Umbilical cord (tissue), 2 donors: Measurements from ENCODE around the gene VPS26C. TPM values are rescaled to one million over a fixed set of nuclear protein-coding genes. Genes with fewer than 3 reads are reported as not detected.

ENCODE experiments used
- DNase-seq: peaks from one replicate; pipeline ENCODE4 v3.0.0-alpha.2; 2015; ENCODE audit warnings: low spot score
- total RNA-seq: library from RNA; depleted of rRNA; stranded (reverse); fragments of >200 nt; gene quantifications from one replicate; pipeline ENCODE4 v1.2.3, GENCODE V29; 2014; ENCODE audit warnings: low replicate concordance; ENCODE audit not compliant: insufficient read depth

Gene VPS26C
- total RNA-seq, 1 donor from 2014 or later = 83.5 TPM

DNA sequence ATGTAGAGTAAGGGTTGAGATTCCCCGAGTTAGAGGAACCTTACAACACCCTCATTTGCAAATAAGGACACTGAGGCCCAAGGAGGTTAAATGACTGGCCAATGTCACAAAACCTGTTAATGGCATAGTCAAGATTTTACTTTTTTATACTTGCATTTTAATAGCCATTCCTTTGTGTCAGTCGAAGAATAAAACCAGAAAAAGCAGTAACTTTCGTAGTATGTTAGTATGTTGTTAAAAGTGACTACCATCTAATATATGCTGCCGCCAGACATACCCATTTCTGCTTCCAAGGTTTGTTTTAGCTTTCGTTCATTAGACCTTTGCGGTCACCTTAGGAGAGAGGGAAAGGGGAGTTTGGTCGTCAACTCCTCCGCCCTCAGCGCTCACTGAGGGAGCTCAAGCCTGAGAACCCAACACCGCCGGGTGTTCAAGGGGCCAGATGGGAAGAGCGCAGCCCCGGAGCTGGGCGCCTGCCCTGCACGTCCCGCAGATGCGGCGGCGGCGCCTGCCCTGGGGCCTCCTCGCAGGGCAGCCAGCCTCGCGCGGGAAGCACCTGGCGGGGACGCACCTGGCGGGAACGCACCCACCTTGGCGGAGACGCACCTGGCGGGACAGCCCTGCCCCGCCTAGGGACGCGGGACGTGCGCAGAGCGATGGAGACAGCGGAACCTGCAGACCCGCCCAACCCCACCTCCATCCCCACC is 466 bp downstream of the VPS26C start:
- DNase-seq = peak; percentile 43

DNA sequence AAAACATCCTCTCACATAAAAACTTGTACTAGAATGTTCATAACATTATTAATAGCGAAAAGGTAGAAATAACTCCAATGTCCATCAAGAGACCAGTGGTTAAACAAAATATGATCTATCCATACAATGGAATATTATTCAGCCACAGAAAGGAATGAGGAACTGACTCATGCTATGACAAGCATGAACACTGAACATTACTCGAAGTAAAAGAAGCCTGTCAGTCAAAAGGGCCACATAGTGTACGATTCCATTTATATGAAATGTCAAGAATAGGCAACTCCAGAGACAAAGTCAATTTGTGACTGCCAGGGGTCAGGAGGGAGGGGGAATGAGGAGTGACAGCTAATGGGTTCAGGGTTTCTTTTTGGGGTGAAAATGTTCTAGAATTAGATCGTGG is 2.3 kb downstream of the VPS26C start:
- no peak for DNase-seq

DNA sequence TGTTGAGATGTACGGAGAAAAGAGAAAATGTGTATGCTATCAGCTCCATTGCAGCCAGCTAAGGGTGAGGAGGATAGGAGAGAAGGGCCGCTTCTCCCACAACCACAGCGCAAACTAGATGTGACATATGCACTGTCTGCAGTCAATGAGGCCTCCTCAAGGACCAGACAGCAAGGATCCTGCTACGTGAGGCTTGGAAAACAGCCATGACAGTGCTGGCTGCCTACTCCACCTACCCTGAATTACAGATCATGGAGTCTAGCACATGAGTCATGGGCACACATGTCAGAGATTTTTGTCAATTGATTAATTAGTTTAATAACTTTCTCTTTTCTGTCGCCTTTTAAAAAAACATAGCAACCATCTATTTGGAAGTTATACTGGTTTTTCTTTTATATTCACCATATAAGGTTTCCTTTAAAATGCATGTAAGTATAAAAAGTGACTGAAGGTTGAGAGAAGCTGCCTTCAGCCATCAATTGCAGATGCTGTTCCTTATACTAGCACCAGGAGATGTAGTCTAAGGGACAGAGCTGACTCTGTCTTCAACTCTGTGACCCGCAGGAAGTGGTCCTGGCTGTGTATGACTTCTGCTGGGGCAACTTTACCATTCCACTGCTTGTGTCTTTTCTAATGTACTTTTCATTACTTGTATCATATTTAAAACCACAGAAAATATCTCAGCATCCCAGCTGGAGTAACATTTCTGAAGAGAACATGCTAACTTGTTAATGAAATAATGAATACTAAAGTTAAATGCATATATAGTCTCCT is 3.1 kb downstream of the VPS26C start:
- DNase-seq = no peak

- DNase-seq = no peak
These were observed 7.7 kb downstream of the VPS26C start for GRCh38 chr21:37259426-37259825.

DNA sequence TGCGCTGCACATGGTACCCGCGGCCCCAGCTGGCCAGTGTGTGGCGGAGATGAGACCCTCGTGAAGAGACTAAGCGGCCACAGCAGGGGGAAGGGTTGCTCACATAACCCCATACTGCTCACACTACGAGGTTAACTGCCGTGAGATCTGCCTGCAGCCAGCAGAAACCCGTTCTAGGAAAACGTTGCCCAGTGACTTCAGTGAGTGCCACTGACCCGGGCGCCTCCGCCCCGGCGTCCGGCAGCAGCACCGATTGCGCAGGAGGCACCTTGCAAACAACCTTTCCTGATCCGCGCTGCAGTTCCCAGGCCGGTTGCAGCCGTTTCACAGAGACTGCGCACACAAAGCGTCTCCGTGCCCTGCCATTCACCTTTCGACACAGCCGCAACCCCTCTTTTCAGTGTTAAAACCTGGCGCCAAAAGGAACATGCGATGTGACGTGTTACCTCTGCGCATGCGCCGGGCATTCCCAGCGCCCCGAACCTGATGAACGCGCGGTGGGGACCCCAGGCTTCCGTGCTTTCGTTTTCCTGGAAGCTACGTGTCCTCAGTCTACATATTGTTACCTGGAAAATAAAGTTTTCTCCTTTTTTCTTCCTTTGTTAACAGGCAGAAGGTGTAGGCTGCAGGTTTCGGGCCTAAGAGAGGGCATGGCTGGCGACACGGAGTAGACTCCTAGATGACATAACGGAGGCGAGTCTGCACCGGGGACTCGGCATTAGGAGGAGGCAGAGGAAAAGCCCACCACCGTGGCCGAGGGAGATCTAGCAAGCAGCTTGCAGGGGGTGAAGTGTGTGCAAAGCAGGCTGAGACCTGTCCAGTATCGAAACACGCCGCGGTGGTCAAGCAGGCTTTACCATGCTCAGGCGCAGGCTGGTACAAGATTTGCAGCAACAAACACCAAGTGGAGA is 8.9 kb downstream of the VPS26C start:
- DNase-seq = peak; percentile 78

DNA sequence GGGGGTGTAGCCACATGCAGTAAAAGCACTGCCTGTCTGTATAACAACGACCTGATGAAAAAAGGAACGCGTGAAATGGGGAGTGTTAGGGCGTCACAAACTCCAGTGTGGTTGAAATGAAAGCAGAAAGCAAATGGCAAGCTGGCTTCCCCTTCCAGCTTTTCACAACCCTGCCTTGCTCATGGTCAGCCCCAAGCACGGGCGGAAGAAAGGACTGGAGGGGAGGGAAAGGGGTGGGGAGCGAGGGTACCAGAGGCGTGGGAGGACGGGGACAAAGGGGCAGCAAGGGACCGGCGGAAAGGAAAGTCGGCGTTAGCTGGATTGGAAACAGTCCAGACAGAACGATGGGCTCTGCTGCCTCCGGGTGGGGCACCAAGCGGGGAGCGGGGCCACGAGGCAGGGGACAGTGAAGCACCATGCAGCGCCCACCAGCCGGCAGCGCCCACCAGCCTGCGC is 9.6 kb downstream of the VPS26C start:
- DNase-seq = peak; percentile 38

DNA sequence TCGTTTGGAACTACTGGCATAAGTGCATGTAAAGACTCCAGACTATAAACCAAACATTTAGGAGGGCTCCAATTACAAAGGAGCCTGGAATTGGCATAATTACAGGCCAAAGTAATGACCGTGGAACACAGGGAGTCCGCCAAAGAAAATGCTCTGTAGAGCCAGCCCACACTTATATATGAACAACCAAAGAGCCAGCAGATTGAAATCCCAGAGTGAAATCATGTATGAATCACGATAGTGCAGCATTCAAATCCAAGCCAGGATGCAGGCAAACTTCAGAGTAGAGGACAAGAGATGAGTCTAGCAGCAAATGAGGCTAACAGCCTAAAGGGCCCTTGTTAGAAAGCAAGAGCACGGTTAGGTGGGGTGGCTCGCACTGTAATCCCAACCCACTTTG is 13.1 kb downstream of the VPS26C start:
- no peak for DNase-seq

DNA sequence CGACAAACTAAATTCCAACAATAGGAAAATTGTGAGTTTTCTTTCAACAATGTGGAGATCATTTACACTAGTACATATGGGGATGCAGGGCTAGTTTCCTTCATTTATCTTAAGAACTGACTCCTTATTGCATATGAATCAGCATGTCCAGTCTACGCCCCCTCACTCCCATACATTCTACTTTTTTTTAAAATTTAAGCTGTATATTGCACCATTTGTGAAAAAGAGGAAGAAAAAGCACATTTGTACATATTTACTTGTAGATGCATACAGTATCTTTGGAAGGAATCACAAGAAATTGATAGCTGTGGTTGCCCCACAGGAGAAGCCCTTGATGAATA is 15.9 kb downstream of the VPS26C start:
- DNase-seq = no peak

DNA sequence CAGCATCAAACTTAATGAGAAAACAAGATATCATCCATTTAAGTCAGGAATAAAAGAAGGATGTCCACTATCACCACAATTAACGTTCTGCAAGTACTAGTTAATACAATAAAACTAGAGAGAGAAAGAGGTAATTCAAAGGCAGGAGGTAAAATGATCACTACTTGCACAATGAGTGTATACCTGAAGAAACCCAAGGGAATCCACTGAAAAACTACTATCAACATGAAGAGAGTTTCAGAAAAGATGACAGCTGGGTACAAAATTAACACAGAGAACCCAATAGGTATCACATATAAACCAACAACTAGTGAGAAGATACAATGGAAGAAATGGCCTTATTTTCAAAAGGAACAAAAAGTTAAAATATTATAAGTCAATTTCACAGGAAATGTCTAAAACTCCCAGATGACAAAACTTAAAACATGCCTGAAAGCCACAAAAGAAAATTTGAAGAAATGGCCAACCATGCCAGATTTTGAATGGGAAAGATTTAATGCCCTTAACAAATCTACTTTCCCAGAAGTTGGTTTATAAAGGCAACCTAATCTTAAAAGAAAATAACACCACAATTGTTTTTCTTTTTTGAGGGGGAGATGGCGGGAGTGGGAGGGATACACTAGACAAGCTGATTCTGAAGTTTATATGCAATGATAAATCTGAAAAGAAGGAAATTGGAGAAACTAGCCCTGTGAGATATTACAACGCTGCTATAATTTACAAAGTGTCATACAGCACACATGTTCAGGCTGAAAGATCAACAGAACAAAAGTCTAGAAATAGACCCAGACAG is 17.8 kb downstream of the VPS26C start:
- no peak for DNase-seq

DNA sequence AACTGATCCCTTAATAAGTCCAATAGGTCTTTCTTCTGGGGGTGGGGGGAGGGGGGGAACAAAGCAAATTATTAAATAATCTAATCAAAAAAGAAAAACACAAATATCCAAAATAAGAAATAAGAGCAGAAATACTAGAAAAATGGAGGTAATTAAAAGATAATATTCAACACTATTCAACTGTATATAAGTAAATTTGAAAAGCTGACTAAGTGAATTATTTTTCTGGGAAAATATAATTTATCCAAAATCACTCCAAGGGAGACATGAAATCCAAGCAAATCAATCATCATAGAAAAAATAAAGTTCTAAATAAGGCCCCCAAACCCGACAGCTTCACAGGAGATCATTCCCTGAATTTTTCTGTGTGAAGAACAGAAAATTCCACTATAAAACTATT is 18.8 kb downstream of the VPS26C start:
- DNase-seq = no peak

DNA sequence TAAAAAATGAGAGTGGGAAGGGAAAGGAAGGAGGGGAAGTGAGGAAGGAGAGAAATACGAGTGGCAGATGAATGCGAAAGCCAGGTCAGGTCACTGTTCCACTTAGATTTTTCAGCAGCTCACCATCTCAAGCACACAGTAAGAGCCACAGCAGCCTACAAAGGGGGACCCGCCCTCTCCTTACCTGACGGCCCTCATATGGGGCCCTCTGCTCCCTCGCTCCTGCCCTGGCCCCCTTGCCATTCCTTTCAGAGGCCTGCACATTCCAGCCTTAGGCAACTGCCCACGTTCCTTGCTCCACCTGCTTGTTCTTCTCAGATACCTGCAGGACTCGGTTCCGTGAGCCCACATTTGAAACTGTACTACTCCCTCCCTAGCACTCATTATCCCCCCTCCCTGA is 22.0 kb downstream of the VPS26C start:
- DNase-seq = no peak

GRCh38 chr21:37244501-37245095 is 22.5 kb downstream of the VPS26C start:
- DNase-seq = no peak

DNA sequence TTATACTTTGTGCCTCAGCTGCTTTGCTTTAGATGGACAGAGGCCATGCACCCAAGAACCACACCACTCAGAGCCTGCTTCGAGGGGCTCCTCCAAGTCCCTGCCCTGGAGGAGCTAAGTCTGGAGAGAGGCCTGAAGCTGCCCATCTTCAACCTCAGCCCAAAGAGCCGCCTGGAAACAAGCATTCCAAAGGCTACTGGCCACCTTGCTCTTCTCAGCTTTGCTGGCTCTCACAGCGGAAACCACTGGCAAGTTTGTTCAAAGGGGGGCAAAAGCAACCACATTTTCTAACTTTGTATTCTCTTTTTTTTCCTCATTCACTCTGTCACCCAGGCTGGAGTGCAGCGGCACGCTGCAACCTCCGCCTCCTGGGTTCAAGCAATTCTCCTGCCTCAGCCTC is 23.2 kb downstream of the VPS26C start:
- no peak for DNase-seq

DNA sequence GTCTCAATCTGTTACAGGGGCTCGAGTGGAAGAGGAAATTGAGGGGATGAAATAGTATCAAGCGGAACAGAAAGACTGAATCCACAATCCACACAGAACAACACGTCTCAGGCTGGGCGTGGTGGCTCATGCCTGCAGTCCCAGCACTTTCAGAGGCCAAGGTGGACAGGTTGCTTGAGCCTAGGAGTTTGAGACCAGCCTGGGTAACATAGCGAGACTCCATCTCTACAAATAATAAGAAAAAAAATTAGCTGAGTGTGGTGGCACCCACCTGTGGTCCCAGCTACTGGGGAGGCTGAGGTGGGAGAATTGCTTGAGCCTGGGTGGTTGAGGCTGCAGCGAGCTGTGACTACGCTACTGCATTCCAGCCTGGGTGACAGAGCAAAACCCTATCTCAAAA is 25.7 kb downstream of the VPS26C start:
- DNase-seq = no peak

- no peak for DNase-seq
These were observed 26.2 kb downstream of the VPS26C start for GRCh38 chr21:37240978-37241377.

- DNase-seq = no peak
These were observed 29.4 kb downstream of the VPS26C start for GRCh38 chr21:37237764-37238163.

GRCh38 chr21:37237346-37237745 is 29.8 kb downstream of the VPS26C start:
- DNase-seq = no peak

GRCh38 chr21:37233551-37234146 is 33.5 kb downstream of the VPS26C start:
- no peak for DNase-seq

DNA sequence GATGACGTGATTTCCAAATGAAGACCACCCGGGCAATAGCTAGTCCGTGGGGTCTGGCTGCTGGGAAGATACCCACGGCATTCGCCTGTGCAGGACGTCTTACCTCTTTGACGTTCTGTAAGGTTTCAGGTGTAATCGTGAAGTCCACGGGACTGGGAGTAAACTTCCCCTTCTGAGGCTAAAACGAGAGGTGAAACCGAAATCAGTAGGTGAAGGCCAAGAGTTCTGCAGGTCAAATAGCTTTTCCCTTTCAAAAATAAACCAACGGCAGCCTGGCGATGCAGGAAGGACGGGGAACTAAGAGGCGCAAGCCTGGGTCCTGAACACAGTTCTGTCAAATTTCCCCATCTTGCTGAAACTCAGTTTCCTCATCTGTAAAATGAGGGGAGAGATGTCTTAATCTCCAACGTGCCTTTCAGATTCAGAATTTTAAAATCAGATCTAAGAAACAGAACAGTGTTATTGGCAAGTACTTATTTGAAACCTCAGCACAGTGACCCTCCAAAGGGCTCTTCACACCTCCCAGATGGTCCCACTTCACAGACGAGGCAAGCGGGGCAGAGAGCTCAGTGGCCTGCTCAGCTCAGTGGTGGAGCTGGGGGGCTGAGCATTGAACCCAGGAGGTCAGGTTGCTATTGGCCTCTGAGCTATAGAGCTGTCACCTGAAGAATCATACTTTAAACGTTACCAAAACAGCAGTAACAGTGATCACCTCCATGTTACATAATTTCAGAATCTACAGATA is 34.7 kb downstream of the VPS26C start:
- DNase-seq = no peak

GRCh38 chr21:37231671-37232070 is 35.5 kb downstream of the VPS26C start:
- DNase-seq = no peak
